GM18858 (cell line): ENCODE results near the gene BRD4.

Source experiments
- ATAC-seq: cut with Tn5 transposase; IDR thresholded peaks from one replicate; pipeline ENCODE4 v1.9.1; 2021; ENCODE audit not compliant: unreplicated experiment

BRD4 gene

GRCh38 chr19:15316498-15316897 is 15.8 kb downstream of the BRD4 start:
- ATAC-seq = no peak

- no peak for ATAC-seq
These were observed 17.2 kb downstream of the BRD4 start for GRCh38 chr19:15315101-15315500.

- ATAC-seq = no peak
These were observed 18.6 kb downstream of the BRD4 start for GRCh38 chr19:15313649-15314279.

GRCh38 chr19:15307169-15307568 is 25.2 kb downstream of the BRD4 start:
- ATAC-seq = no peak

GRCh38 chr19:15305582-15306334 is 26.6 kb downstream of the BRD4 start:
- ATAC-seq = no peak

GRCh38 chr19:15304140-15304705 is 28.1 kb downstream of the BRD4 start:
- no peak for ATAC-seq

GRCh38 chr19:15303105-15303780 is 29.1 kb downstream of the BRD4 start:
- ATAC-seq = no peak

- no peak for ATAC-seq
These were observed 31.7 kb downstream of the BRD4 start for GRCh38 chr19:15300533-15301197.

GRCh38 chr19:15299568-15300409 is 32.5 kb downstream of the BRD4 start:
- ATAC-seq = no peak

GRCh38 chr19:15298847-15299567 is 33.3 kb downstream of the BRD4 start:
- no peak for ATAC-seq

- ATAC-seq = no peak
These were observed 34.7 kb downstream of the BRD4 start for GRCh38 chr19:15297416-15298224.

- ATAC-seq = no peak
These were observed 35.4 kb downstream of the BRD4 start for GRCh38 chr19:15296841-15297415.

GRCh38 chr19:15296353-15296752 is 36.0 kb downstream of the BRD4 start:
- no peak for ATAC-seq

- ATAC-seq = no peak
These were observed 37.8 kb downstream of the BRD4 start for GRCh38 chr19:15294561-15294990.

GRCh38 chr19:15293781-15294491 is 38.4 kb downstream of the BRD4 start:
- no peak for ATAC-seq

- ATAC-seq = no peak
These were observed 39.3 kb downstream of the BRD4 start for GRCh38 chr19:15292847-15293582.

GRCh38 chr19:15292140-15292539 is 40.2 kb downstream of the BRD4 start:
- ATAC-seq = no peak
